ENCODE data around the gene TYW5.

TYW5 gene

DNA sequence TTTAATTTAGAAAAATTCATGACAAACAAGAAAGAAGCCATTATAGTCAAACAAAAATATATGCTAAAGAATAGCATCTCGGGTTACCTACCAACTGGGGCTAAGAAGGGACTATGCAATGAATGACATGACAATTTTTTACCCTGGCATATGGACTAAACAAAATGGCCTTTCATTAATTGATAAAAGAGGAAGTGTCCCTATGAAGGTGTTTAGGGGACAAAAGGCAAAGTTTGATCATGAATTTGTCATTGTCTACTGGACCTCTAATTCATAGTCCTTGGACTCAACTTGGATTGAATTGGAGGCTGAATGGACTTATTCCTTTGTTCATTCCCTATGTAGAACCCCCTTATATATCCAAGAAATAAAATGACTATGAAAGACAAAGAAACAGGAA lies 12.8 kb upstream of the TYW5 start:
- CTCF ChIA-PET, result interaction anchor here (1.7 kb wide), 1 partner anchor 515 kb away, joined by 3 read pairs; no protein-coding TSS in a partner anchor
- POLR2A ChIA-PET, result no interaction called here
- TF ChIP-seq HDGF (IDR thresholded peaks at IDR 0.05; ENCODE audit: borderline replicate concordance) (no peak), SUZ12 (IDR thresholded peaks at IDR 0.05) (no peak), TARDBP (IDR thresholded peaks at IDR 0.05) (no peak), ZNF384 (IDR thresholded peaks at IDR 0.05) (no peak), SP1 (IDR thresholded peaks at IDR 0.05) (no peak), FOXK2 (IDR thresholded peaks at IDR 0.05) (no peak), LEF1 (IDR thresholded peaks at IDR 0.05; ENCODE audit: borderline replicate concordance) (no peak), ARNT (IDR thresholded peaks at IDR 0.05) (no peak), L3MBTL2 (conservative IDR thresholded peaks at IDR 0.05) (no peak), CTBP1 (IDR thresholded peaks at IDR 0.05; ENCODE audit: borderline replicate concordance) (no peak), BHLHE40 (IDR thresholded peaks at IDR 0.05; ENCODE audit: borderline replicate concordance) (no peak), FOXA1 (IDR thresholded peaks at IDR 0.05) (no peak), NFRKB (IDR thresholded peaks at IDR 0.05) (no peak), FOXM1 (IDR thresholded peaks at IDR 0.05; ENCODE audit: borderline replicate concordance) (no peak), ELF4 (IDR thresholded peaks at IDR 0.05) (no peak)
- TF ChIP-seq, protein P1, sequence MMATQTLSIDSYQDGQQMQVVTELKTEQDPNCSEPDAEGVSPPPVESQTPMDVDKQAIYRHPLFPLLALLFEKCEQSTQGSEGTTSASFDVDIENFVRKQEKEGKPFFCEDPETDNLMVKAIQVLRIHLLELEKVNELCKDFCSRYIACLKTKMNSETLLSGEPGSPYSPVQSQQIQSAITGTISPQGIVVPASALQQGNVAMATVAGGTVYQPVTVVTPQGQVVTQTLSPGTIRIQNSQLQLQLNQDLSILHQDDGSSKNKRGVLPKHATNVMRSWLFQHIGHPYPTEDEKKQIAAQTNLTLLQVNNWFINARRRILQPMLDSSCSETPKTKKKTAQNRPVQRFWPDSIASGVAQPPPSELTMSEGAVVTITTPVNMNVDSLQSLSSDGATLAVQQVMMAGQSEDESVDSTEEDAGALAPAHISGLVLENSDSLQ (IDR thresholded peaks at IDR 0.05), result no peak
- no peak for DNase-seq (ENCODE audit: extremely low spot score)

- CTCF ChIA-PET, result interaction anchor here (0.7 to 1.7 kb wide), 2 partner anchors 17 to 517 kb away, joined by 3 to 4 read pairs; no protein-coding TSS in a partner anchor
- POLR2A ChIA-PET, result interaction anchor here (0.7 kb wide), 1 partner anchor 11 kb away, joined by 3 read pairs; no protein-coding TSS in a partner anchor
- no peak for TF ChIP-seq ELF4 (IDR thresholded peaks at IDR 0.05)
- DNase-seq (ENCODE audit: extremely low spot score), result no peak
These were observed 11.7 kb upstream of the TYW5 start for GRCh38 chr2:199966976-199967375.

DNA sequence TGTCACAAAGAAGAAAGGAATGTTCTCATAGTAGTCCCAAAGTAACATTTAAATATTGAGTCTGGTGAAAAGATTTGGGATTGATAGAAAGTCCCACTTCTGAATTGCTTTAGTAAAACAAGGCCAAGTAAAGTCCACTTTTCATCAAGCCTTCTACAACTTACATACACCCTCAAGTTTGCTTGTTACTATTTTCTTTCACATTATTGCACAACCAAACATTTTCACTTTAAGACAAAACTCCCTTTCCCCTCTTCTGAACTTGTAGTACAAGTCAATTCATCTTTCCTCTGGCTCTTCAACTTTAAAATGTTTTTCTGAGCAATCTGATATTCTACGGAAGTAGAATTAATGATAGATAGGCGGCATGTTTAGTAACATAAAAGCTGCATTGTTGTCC lies 11.1 kb upstream of the TYW5 start:
- ChIA-PET POLR2A (interaction anchor here (0.7 kb wide), 1 partner anchor 10 kb away, joined by 3 read pairs; no protein-coding TSS in a partner anchor), CTCF (interaction anchor here (1.7 kb wide), 1 partner anchor 517 kb away, joined by 3 read pairs; no protein-coding TSS in a partner anchor)
- no peak for DNase-seq (ENCODE audit: extremely low spot score)
- TF ChIP-seq L3MBTL2 (conservative IDR thresholded peaks at IDR 0.05) (no peak), BHLHE40 (IDR thresholded peaks at IDR 0.05; ENCODE audit: borderline replicate concordance) (no peak), LEF1 (IDR thresholded peaks at IDR 0.05; ENCODE audit: borderline replicate concordance) (no peak), CTBP1 (IDR thresholded peaks at IDR 0.05; ENCODE audit: borderline replicate concordance) (no peak), FOXK2 (IDR thresholded peaks at IDR 0.05) (no peak), NFRKB (IDR thresholded peaks at IDR 0.05) (no peak), ZNF384 (IDR thresholded peaks at IDR 0.05) (no peak), FOXM1 (IDR thresholded peaks at IDR 0.05; ENCODE audit: borderline replicate concordance) (no peak), FOXA1 (IDR thresholded peaks at IDR 0.05) (no peak), SP1 (IDR thresholded peaks at IDR 0.05) (no peak), TARDBP (IDR thresholded peaks at IDR 0.05) (no peak), HDGF (IDR thresholded peaks at IDR 0.05; ENCODE audit: borderline replicate concordance) (no peak), ELF4 (IDR thresholded peaks at IDR 0.05) (no peak), ARNT (IDR thresholded peaks at IDR 0.05) (no peak), SUZ12 (IDR thresholded peaks at IDR 0.05) (no peak)
- TF ChIP-seq, protein P1 (IDR thresholded peaks at IDR 0.05), result no peak

GRCh38 chr2:199962203-199962602 lies 6.9 kb upstream of the TYW5 start:
- CTCF ChIA-PET, result no interaction called here
- POLR2A ChIA-PET, result no interaction called here
- DNase-seq (ENCODE audit: extremely low spot score), result no peak
- TF ChIP-seq SUZ12 (IDR thresholded peaks at IDR 0.05) (no peak), CTBP1 (IDR thresholded peaks at IDR 0.05; ENCODE audit: borderline replicate concordance) (no peak), FOXM1 (IDR thresholded peaks at IDR 0.05; ENCODE audit: borderline replicate concordance) (no peak), LEF1 (IDR thresholded peaks at IDR 0.05; ENCODE audit: borderline replicate concordance) (no peak)

- ChIA-PET POLR2A (no interaction called here), CTCF (no interaction called here)
- DNase-seq (ENCODE audit: extremely low spot score), result no peak
- no peak for TF ChIP-seq FOXA1 (IDR thresholded peaks at IDR 0.05)
- no peak for TF ChIP-seq FOXK2 (IDR thresholded peaks at IDR 0.05)
- no peak for TF ChIP-seq NFRKB (IDR thresholded peaks at IDR 0.05)
- TF ChIP-seq FOXM1 (IDR thresholded peaks at IDR 0.05; ENCODE audit: borderline replicate concordance), result no peak
- no peak for TF ChIP-seq TARDBP (IDR thresholded peaks at IDR 0.05)
- no peak for TF ChIP-seq CTBP1 (IDR thresholded peaks at IDR 0.05; ENCODE audit: borderline replicate concordance)
- TF ChIP-seq L3MBTL2 (conservative IDR thresholded peaks at IDR 0.05), result no peak
- TF ChIP-seq ARNT (IDR thresholded peaks at IDR 0.05), result no peak
- TF ChIP-seq ELF4 (IDR thresholded peaks at IDR 0.05), result no peak
- TF ChIP-seq HDGF (IDR thresholded peaks at IDR 0.05; ENCODE audit: borderline replicate concordance), result no peak
These were observed 2.7 kb upstream of the TYW5 start for GRCh38 chr2:199958014-199958413.

DNA sequence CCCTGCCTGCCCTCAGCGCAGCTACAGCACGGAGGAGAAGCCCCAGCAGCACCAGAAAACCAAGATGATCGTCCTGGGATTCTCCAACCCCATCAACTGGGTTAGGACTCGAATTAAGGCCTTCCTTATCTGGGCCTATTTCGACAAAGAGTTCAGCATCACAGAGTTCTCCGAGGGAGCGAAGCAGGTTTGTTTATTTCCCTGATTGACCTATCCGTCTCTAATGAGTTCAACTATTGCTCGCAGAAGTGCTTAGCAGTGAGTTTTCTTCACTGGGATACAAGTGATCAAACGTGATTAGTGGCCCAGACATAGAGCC lies 730 bp upstream of the TYW5 start:
- POLR2A ChIA-PET, result interaction anchor here (1.1 kb wide), 1 partner anchor 11 kb away, joined by 3 read pairs; no protein-coding TSS in a partner anchor
- TF ChIP-seq HDGF (IDR thresholded peaks at IDR 0.05; ENCODE audit: borderline replicate concordance) (no peak), BHLHE40 (IDR thresholded peaks at IDR 0.05; ENCODE audit: borderline replicate concordance) (no peak), SP1 (IDR thresholded peaks at IDR 0.05) (no peak), SUZ12 (IDR thresholded peaks at IDR 0.05) (no peak), ZNF384 (IDR thresholded peaks at IDR 0.05) (no peak), FOXK2 (IDR thresholded peaks at IDR 0.05) (no peak), FOXA1 (IDR thresholded peaks at IDR 0.05) (no peak)
- no peak for DNase-seq (ENCODE audit: extremely low spot score)
- CTCF ChIA-PET, result no interaction called here

DNA sequence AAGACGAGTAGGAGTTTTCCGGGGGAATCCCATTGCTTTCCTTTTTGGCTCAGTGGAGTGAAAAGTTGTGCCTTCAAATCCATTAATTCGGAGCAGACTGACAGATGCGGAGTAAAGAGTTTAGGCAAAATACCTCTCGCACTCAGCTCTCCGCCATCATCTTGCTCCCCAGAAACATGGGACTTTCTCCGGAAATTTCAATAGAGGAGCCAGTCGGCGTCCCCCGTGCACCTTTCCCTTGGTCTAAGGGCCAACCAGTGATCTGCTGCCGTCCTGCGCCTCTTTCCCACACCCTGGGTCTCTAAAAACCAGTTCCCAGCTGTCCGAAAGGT lies 318 bp downstream of the TYW5 start:
- POLR2A ChIA-PET, result interaction anchor here (1.0 to 1.1 kb wide), 3 partner anchors 19 to 793 kb away, joined by 3 to 4 read pairs (median 3); partner anchors contain the start of gene C2orf69
- TF ChIP-seq, protein P1 (IDR thresholded peaks at IDR 0.05), result no peak
- no peak for TF ChIP-seq LEF1 (IDR thresholded peaks at IDR 0.05; ENCODE audit: borderline replicate concordance)
- CTCF ChIA-PET, result no interaction called here
- DNase-seq (ENCODE audit: extremely low spot score), result no peak

Measured in HEK293T (cell line).